H1 (cell line): Measurements from ENCODE around the gene CSGALNACT2. TPM values are rescaled to one million over a fixed set of nuclear protein-coding genes. Genes with fewer than 3 reads are reported as not detected.

Experiments
- CTCF ChIA-PET: fragments of 300-600 bp; sonication (Branson Sonifier 250); formaldehyde crosslinking; loops from one replicate; lab custom pipeline; 2021; ENCODE audit not compliant: partially characterized antibody; lab: Charles Lee
- POLR2A ChIA-PET: fragments of 300-600 bp; sonication (Branson Sonifier 250); formaldehyde crosslinking; loops from one replicate; lab custom pipeline; 2021; ENCODE audit warnings: inconsistent platforms; ENCODE audit not compliant: partially characterized antibody; lab: Charles Lee
- DNase-seq, 2 experiments: peaks; one replicate each; pipeline versions ENCODE4 v3.0.0 to v3.0.0-alpha.2; 2010 to 2022; ENCODE audit warnings: low spot score in 2 of 2, low read depth in 1 of 2, mixed read lengths in 1 of 2
- FAIRE-seq: peaks from 2 replicates; lab custom pipeline; 2011; peaks lifted over from hg19 to GRCh38; lab: Jason Lieb, UNC
- H2AFZ ChIP-seq: 2 replicates; pipeline ENCODE4 v1.8.1; 2012; ENCODE audit warnings: low read length, inconsistent platforms
- H2AK5ac ChIP-seq: 2 replicates; pipeline ENCODE4 v1.6.1; 2013; ENCODE audit warnings: low read depth, low read length
- H2BK120ac ChIP-seq: replicated peaks from 2 replicates; pipeline ENCODE3; 2013; ENCODE audit warnings: low read depth, low read length, inconsistent platforms
- H2BK12ac ChIP-seq: 2 replicates; pipeline ENCODE4 v1.6.1; 2013; ENCODE audit warnings: low read depth, low read length
- H2BK15ac ChIP-seq: 2 replicates; pipeline ENCODE4 v1.6.1; 2013; ENCODE audit warnings: low read length
- H2BK20ac ChIP-seq: 2 replicates; pipeline ENCODE4 v1.6.1; 2013; ENCODE audit warnings: low read length
- H2BK5ac ChIP-seq: 2 replicates; pipeline ENCODE4 v1.6.1; 2013; ENCODE audit warnings: low read depth, low read length
- H3K14ac ChIP-seq: 2 replicates; pipeline ENCODE4 v1.6.1; 2013; ENCODE audit warnings: inconsistent platforms; ENCODE audit not compliant: insufficient read length
- H3K18ac ChIP-seq: 2 replicates; pipeline ENCODE4 v1.6.1; 2013; ENCODE audit warnings: low read length; ENCODE audit errors: extremely low read depth
- H3K23ac ChIP-seq: 2 replicates; pipeline ENCODE4 v1.6.1; 2013; ENCODE audit warnings: inconsistent platforms; ENCODE audit not compliant: insufficient read length
- H3K23me2 ChIP-seq: 2 replicates; pipeline ENCODE4 v1.6.1; 2013; ENCODE audit warnings: low read depth, low read length
- H3K27ac ChIP-seq: 2 replicates; pipeline ENCODE4 v1.6.1; 2011; ENCODE audit warnings: low read depth, low read length, inconsistent platforms
- H3K27me3 ChIP-seq, 4 experiments: replicated peaks in 1 of 4; 1 replicate in 1 of 4; 2 replicates in 3 of 4; pipeline versions ENCODE4 v1.6.1 to v1.8.1; 2011 to 2013; ENCODE audit warnings: low read length in 3 of 4, mild to moderate bottlenecking in 3 of 4, inconsistent platforms in 2 of 4, mixed read lengths in 2 of 4, moderate library complexity in 1 of 4; ENCODE audit not compliant: control insufficient read depth in 3 of 4, insufficient read depth in 3 of 4; ENCODE audit errors: extremely low read depth in 1 of 4
- H3K36me3 ChIP-seq, 4 experiments: 2 replicates each; pipeline versions ENCODE4 v1.6.1 to v1.8.1; 2011 to 2013; ENCODE audit warnings: mild to moderate bottlenecking in 4 of 4, low read length in 3 of 4, moderate library complexity in 2 of 4, control low read depth in 1 of 4, inconsistent platforms in 1 of 4; ENCODE audit not compliant: insufficient read depth in 4 of 4, control insufficient read depth in 2 of 4
- H3K4ac ChIP-seq: replicated peaks from 2 replicates; pipeline ENCODE3; 2013; ENCODE audit warnings: low read length, low read depth, mixed read lengths, inconsistent platforms; ENCODE audit not compliant: insufficient read length
- H3K4me1 ChIP-seq, 4 experiments: replicated peaks in 1 of 4; 1 replicate in 1 of 4; 2 replicates in 3 of 4; pipeline versions ENCODE4 v1.6.1 to v1.8.1; 2011 to 2013; ENCODE audit warnings: low read length in 3 of 4, inconsistent platforms in 2 of 4, mixed read lengths in 1 of 4; ENCODE audit not compliant: insufficient read depth in 4 of 4, control insufficient read depth in 3 of 4
- H3K4me2 ChIP-seq, 2 experiments: 2 replicates each; pipeline versions ENCODE4 v1.6.1 to v1.8.1; 2011 to 2013; ENCODE audit warnings: low read depth in 2 of 2, low read length in 2 of 2, control low read depth in 1 of 2, inconsistent platforms in 1 of 2, mild to moderate bottlenecking in 1 of 2; ENCODE audit not compliant: insufficient read depth in 1 of 2
- H3K4me3 ChIP-seq, 4 experiments: fragments of 200-600, 300-600 bp in 1 of 4; sonication (generic), shearing (Covaris generic), sonication (Bioruptor Twin) in 1 of 4; 2 replicates each; pipeline versions ENCODE4 v1.5.1 to v1.8.1; 2011 to 2016; ENCODE audit warnings: low read length in 4 of 4, low read depth in 3 of 4, control low read depth in 2 of 4, inconsistent platforms in 2 of 4, mild to moderate bottlenecking in 2 of 4, mixed read lengths in 1 of 4, moderate library complexity in 1 of 4; ENCODE audit not compliant: insufficient read depth in 2 of 4; ENCODE audit errors: extremely low read depth in 1 of 4
- H3K56ac ChIP-seq: replicated peaks from 2 replicates; pipeline ENCODE3; 2013; ENCODE audit warnings: low read depth, mild to moderate bottlenecking, mixed read lengths, low read length, inconsistent platforms; ENCODE audit not compliant: insufficient read length
- H3K79me1 ChIP-seq: 2 replicates; pipeline ENCODE4 v1.6.1; 2013; ENCODE audit warnings: low read depth, low read length, control low read depth
- H3K79me2 ChIP-seq, 2 experiments: 2 replicates each; pipeline versions ENCODE4 v1.6.1 to v1.8.1; 2012 to 2013; ENCODE audit warnings: low read length in 2 of 2, mild to moderate bottlenecking in 2 of 2, inconsistent platforms in 1 of 2; ENCODE audit not compliant: insufficient read depth in 2 of 2, control insufficient read depth in 1 of 2
- H3K9ac ChIP-seq, 4 experiments: replicated peaks in 1 of 4; 1 replicate in 1 of 4; 2 replicates in 3 of 4; pipeline versions ENCODE4 v1.6.1 to v1.8.1; 2011 to 2013; ENCODE audit warnings: low read depth in 3 of 4, low read length in 3 of 4, control low read depth in 2 of 4, mild to moderate bottlenecking in 2 of 4, moderate library complexity in 2 of 4, inconsistent platforms in 1 of 4; ENCODE audit errors: extremely low read depth in 1 of 4
- H3K9me3 ChIP-seq, 2 experiments: 2 replicates each; pipeline versions ENCODE4 v1.6.1 to v1.8.1; 2012 to 2013; ENCODE audit warnings: mild to moderate bottlenecking in 2 of 2, moderate library complexity in 2 of 2, control low read depth in 1 of 2, inconsistent platforms in 1 of 2, low read depth in 1 of 2, low read length in 1 of 2, mixed read lengths in 1 of 2; ENCODE audit not compliant: insufficient read depth in 2 of 2
- H4K20me1 ChIP-seq, 2 experiments: replicated peaks in 1 of 2; 2 replicates each; pipeline versions ENCODE3 to v1.8.1; 2011 to 2013; ENCODE audit warnings: inconsistent platforms in 2 of 2, low read length in 2 of 2, mild to moderate bottlenecking in 1 of 2; ENCODE audit not compliant: insufficient read depth in 2 of 2, control insufficient read depth in 1 of 2
- H4K5ac ChIP-seq: 2 replicates; pipeline ENCODE4 v1.6.1; 2013; ENCODE audit warnings: low read length, low read depth, mixed read lengths, inconsistent platforms; ENCODE audit not compliant: insufficient read length
- H4K8ac ChIP-seq: 2 replicates; pipeline ENCODE4 v1.8.0; 2013; ENCODE audit warnings: mild to moderate bottlenecking, moderate library complexity, low read length, inconsistent platforms; ENCODE audit not compliant: insufficient read depth; ENCODE audit errors: extremely low read depth
- H4K91ac ChIP-seq: replicated peaks from 2 replicates; pipeline ENCODE3; 2013; ENCODE audit warnings: low read length, mixed read lengths, inconsistent platforms; ENCODE audit not compliant: insufficient read length
- EP300 ChIP-seq, 2 experiments: IDR thresholded peaks; 1 replicate in 1 of 2; 2 replicates in 1 of 2; pipeline ENCODE4 v1.6.1; 2011 to 2012; ENCODE audit warnings: low read depth in 2 of 2, low read length in 2 of 2, mild to moderate bottlenecking in 2 of 2, borderline replicate concordance in 1 of 2, inconsistent platforms in 1 of 2, moderate library complexity in 1 of 2
- FOSL1 ChIP-seq: IDR thresholded peaks from 2 replicates; pipeline ENCODE4 v1.6.1; 2011; ENCODE audit warnings: mild to moderate bottlenecking, low read depth, low read length, moderate library complexity; ENCODE audit not compliant: insufficient read depth
- HDAC6 ChIP-seq: IDR thresholded peaks from one replicate; pipeline ENCODE4 v1.7.1; 2012; ENCODE audit warnings: low read depth, mild to moderate bottlenecking, inconsistent platforms, low read length, moderate library complexity
- JUN ChIP-seq: IDR thresholded peaks from 2 replicates; pipeline ENCODE4 v1.6.1; 2011; ENCODE audit warnings: low read depth, mild to moderate bottlenecking, improper control_type of control experiment, low read length
- MAFK ChIP-seq: IDR thresholded peaks from 2 replicates; pipeline ENCODE4 v1.6.1; 2012; ENCODE audit warnings: low read depth, mild to moderate bottlenecking, improper control_type of control experiment, low read length
- TCF12 ChIP-seq: IDR thresholded peaks from 2 replicates; pipeline ENCODE4 v1.6.1; 2011; ENCODE audit warnings: low read depth, mild to moderate bottlenecking, low read length
- WGBS, 2 experiments: shearing (Covaris generic) in 1 of 2; methylation state at CpG; one replicate each; pipeline versions ENCODE4 v1.1.6 to v1.1.7; 2013 to 2015; ENCODE audit warnings: low lambda C conversion rate in 2 of 2, mixed read lengths in 2 of 2, inconsistent platforms in 1 of 2, low coverage in 1 of 2, missing lambda C conversion rate in 1 of 2; ENCODE audit not compliant: insufficient replicate concordance in 2 of 2, insufficient coverage in 1 of 2, insufficient read length in 1 of 2; ENCODE audit errors: extremely low coverage in 1 of 2, missing lambda C conversion rate in 1 of 2; 5-methylcytosine and 5-hydroxymethylcytosine counted together
- polyA plus RNA-seq, 7 experiments: library from polyadenylated mRNA; depleted of rRNA in 3 of 7; stranded (reverse) in 5 of 7; unstranded in 2 of 7; fragments of >200 nt in 5 of 7; fragments of 200-250 nt in 2 of 7; gene quantifications; 1 replicate in 5 of 7; 2 replicates in 1 of 7; 4 replicates in 1 of 7; pipeline versions ENCODE4 v1.2.1 to v1.2.3, GENCODE V29; 2011 to 2013; ENCODE audit warnings: missing spikeins in 2 of 7, mixed read lengths in 2 of 7
- total RNA-seq: library from RNA; stranded (reverse); fragmentation: NEBNext Ultra II Directional; extraction: Animal tissue kit (Norgen Biotek cat#: 25700); gene quantifications from 2 replicates; pipeline ENCODE4 v1.2.1, GENCODE V29; 2021
- TF ChIP-seq, protein P1 (sequence below), 3 experiments: IDR thresholded peaks; 1 replicate in 2 of 3; 2 replicates in 1 of 3; pipeline versions ENCODE4 v1.5.1 to v1.6.1; 2011; ENCODE audit warnings: low read length in 3 of 3, mild to moderate bottlenecking in 3 of 3, inconsistent platforms in 2 of 3, low read depth in 1 of 3, moderate library complexity in 1 of 3; ENCODE audit not compliant: insufficient read depth in 1 of 3; ENCODE audit errors: control extremely low read depth in 1 of 3
- TF ChIP-seq, protein P2 (sequence below): IDR thresholded peaks from 2 replicates; pipeline ENCODE4 v1.6.1; 2011; ENCODE audit warnings: low read depth, mild to moderate bottlenecking, low read length; ENCODE audit not compliant: insufficient read depth
- TF ChIP-seq, protein P3 (sequence below): IDR thresholded peaks from 2 replicates; pipeline ENCODE4 v1.6.1; 2012; ENCODE audit warnings: low read length, inconsistent platforms

The CSGALNACT2 gene
- total and polyA plus RNA-seq, 2 of the 8 experiments (the other 6 are each of a cell fraction or from before 2014, with no cell fraction given), result 2.6 to 5.3 TPM

DNA sequence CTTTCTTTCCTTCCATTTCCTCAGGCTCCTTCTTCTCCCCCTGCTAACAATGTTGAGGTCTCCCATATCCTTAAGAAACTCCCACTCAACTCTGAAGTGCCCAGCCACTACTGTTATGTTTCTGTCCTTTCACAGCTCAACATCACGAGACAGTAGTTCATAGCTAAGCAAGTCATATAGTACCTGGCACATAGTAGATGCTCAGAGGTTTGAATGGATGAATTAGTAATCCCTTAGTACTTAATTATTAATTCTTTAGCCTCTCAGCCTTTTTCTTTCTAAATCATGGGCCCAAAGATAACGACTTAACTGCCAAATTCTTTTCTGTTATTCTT, 22.6 kb downstream of the CSGALNACT2 start:
- CTCF ChIA-PET, result interaction anchor here (4.0 kb wide), 1 partner anchor 10 kb away, joined by 21 read pairs; no protein-coding TSS in a partner anchor
- H3K27ac ChIP-seq, result no peak overlapping the region
- no peak overlapping the region for H2AK5ac ChIP-seq
- no peak overlapping the region for H2BK12ac ChIP-seq
- H3K79me1 ChIP-seq, result no peaks in the 10 kb centered on the region
- H4K91ac ChIP-seq, result no peak overlapping the region
- DNase-seq, result no peak
- no peak overlapping the region for H4K5ac ChIP-seq
- no peak for TF ChIP-seq HDAC6
- no peak for TF ChIP-seq EP300 (IDR thresholded peaks at IDR 0.05; ENCODE audit: borderline replicate concordance in 1 of 2, low read depth in 2 of 2, low read length in 2 of 2)
- TF ChIP-seq TCF12, result no peak
- no peak for TF ChIP-seq JUN
- TF ChIP-seq, protein P1, sequence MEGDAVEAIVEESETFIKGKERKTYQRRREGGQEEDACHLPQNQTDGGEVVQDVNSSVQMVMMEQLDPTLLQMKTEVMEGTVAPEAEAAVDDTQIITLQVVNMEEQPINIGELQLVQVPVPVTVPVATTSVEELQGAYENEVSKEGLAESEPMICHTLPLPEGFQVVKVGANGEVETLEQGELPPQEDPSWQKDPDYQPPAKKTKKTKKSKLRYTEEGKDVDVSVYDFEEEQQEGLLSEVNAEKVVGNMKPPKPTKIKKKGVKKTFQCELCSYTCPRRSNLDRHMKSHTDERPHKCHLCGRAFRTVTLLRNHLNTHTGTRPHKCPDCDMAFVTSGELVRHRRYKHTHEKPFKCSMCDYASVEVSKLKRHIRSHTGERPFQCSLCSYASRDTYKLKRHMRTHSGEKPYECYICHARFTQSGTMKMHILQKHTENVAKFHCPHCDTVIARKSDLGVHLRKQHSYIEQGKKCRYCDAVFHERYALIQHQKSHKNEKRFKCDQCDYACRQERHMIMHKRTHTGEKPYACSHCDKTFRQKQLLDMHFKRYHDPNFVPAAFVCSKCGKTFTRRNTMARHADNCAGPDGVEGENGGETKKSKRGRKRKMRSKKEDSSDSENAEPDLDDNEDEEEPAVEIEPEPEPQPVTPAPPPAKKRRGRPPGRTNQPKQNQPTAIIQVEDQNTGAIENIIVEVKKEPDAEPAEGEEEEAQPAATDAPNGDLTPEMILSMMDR (IDR thresholded peaks at IDR 0.05; ENCODE audit: control extremely low read depth in 1 of 3, insufficient read depth in 1 of 3, low read depth in 1 of 3, low read length in 3 of 3), result no peak
- TF ChIP-seq, protein P2, sequence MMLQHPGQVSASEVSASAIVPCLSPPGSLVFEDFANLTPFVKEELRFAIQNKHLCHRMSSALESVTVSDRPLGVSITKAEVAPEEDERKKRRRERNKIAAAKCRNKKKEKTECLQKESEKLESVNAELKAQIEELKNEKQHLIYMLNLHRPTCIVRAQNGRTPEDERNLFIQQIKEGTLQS, result no peak
- TF ChIP-seq MAFK, result no peak
- no peak for TF ChIP-seq FOSL1
- TF ChIP-seq, protein P3, sequence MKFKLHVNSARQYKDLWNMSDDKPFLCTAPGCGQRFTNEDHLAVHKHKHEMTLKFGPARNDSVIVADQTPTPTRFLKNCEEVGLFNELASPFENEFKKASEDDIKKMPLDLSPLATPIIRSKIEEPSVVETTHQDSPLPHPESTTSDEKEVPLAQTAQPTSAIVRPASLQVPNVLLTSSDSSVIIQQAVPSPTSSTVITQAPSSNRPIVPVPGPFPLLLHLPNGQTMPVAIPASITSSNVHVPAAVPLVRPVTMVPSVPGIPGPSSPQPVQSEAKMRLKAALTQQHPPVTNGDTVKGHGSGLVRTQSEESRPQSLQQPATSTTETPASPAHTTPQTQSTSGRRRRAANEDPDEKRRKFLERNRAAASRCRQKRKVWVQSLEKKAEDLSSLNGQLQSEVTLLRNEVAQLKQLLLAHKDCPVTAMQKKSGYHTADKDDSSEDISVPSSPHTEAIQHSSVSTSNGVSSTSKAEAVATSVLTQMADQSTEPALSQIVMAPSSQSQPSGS, result no peak
- TF ChIP-seq, all 59 proteins: peak for 0
- POLR2A ChIA-PET, result no interaction called here
- Histone ChIP-seq H3K9me3 (no peaks in the 10 kb centered on the region), H3K56ac (no peak overlapping the region), H3K23me2 (no peaks in the 10 kb centered on the region), H2BK20ac (no peak overlapping the region), H3K4me2 (no peak overlapping the region), H3K4me1 (no peaks in the 10 kb centered on the region), H3K18ac (no peak overlapping the region), H3K36me3 (no peaks in the 10 kb centered on the region), H4K20me1 (no peaks in the 10 kb centered on the region), H2BK5ac (no peak overlapping the region), H2BK15ac (no peak overlapping the region), H3K14ac (no peak overlapping the region), H4K8ac (no peak overlapping the region), H3K23ac (no peak overlapping the region), H3K9ac (no peak overlapping the region), H3K4me3 (no peak overlapping the region), H2AFZ (no peak overlapping the region), H2BK120ac (no peak overlapping the region), H3K79me2 (no peaks in the 10 kb centered on the region), H3K4ac (no peak overlapping the region), H3K27me3 (no peaks in the 10 kb centered on the region)
- 79% methylated on average over 2 of the region's 2 CpGs; no CpG with 5 or more reads in 1 of the 2 experiments for WGBS, 2 experiments
- no peak for FAIRE-seq
